ENCODE measurements around the gene HMGCS2. TPM values are rescaled to one million over a fixed set of nuclear protein-coding genes. Genes with fewer than 3 reads are reported as not detected.

Gene HMGCS2
- total and polyA plus RNA-seq, 10 donors, result 0.06 to 0.11 TPM; not detected in 8

GRCh38 chr1:119740896-119741780 lies 27.6 kb downstream of the HMGCS2 start:
- TF ChIP-seq CTCF (IDR thresholded peaks at IDR 0.05 in 8 of 11, conservative IDR thresholded peaks at IDR 0.05 in 3 of 11) (no peak), POLR2A (IDR thresholded peaks at IDR 0.05) (no peak), POLR2AphosphoS5 (IDR thresholded peaks at IDR 0.05) (no peak)
- Histone ChIP-seq H3K4me1 (peaks cover 0 to 13% (median 2%) of the 10 kb centered on the region in 6 donors), H3K9me3 (no peaks in the 10 kb centered on the region), H3K27me3 (replicated peaks in 1 of 7) (no peaks in the 10 kb centered on the region), H3K27ac (no peak overlapping the region), H3K36me3 (no peaks in the 10 kb centered on the region), H3K4me3 (no peak overlapping the region)
- WGBS, 5 donors, result 89 to 94% (median 91%) methylated on average over 10 to 13 of the region's 13 CpGs
- DNase-seq, result no peak
- intact Hi-C loops (cut with DNase I; ENCODE audit: low total_unique reads), result no loop called here

- no peak overlapping the region for H3K4me3 ChIP-seq
- TF ChIP-seq POLR2A (IDR thresholded peaks at IDR 0.05) (no peak), CTCF (IDR thresholded peaks at IDR 0.05 in 8 of 11, conservative IDR thresholded peaks at IDR 0.05 in 3 of 11) (no peak), POLR2AphosphoS5 (IDR thresholded peaks at IDR 0.05) (no peak)
- no peak for DNase-seq
- intact Hi-C loops (cut with DNase I; ENCODE audit: low total_unique reads), result no loop called here
- no peaks in the 10 kb centered on the region for H3K27me3 ChIP-seq (replicated peaks in 1 of 7)
- H3K9me3 ChIP-seq, result no peaks in the 10 kb centered on the region
- WGBS, 5 donors, result 85 to 100% (median 97%) methylated on average over 1 to 2 of the region's 2 CpGs
- H3K27ac ChIP-seq, result no peak overlapping the region
- peaks cover 0 to 3% (median 0%) of the 10 kb centered on the region in 6 donors for H3K36me3 ChIP-seq
- peaks cover 0 to 13% (median 2%) of the 10 kb centered on the region in 6 donors for H3K4me1 ChIP-seq
These were observed 28.4 kb downstream of the HMGCS2 start for GRCh38 chr1:119740261-119740660.

- DNase-seq, result no peak
- no peaks in the 10 kb centered on the region for H3K9me3 ChIP-seq
- intact Hi-C loops (cut with DNase I; ENCODE audit: low total_unique reads), result no loop called here
- TF ChIP-seq CTCF (IDR thresholded peaks at IDR 0.05 in 8 of 11, conservative IDR thresholded peaks at IDR 0.05 in 3 of 11) (no peak), POLR2A (IDR thresholded peaks at IDR 0.05) (no peak), POLR2AphosphoS5 (IDR thresholded peaks at IDR 0.05) (no peak)
- peaks cover 0 to 7% (median 0%) of the 10 kb centered on the region in 6 donors for H3K36me3 ChIP-seq
- H3K27me3 ChIP-seq (replicated peaks in 1 of 7), result no peaks in the 10 kb centered on the region
- peaks cover 0 to 13% (median 1%) of the 10 kb centered on the region in 6 donors for H3K4me1 ChIP-seq
- WGBS, 5 donors, result 87 to 92% (median 90%) methylated on average over 6 of the region's 6 CpGs
- H3K27ac ChIP-seq, result no peak overlapping the region
- H3K4me3 ChIP-seq, result no peak overlapping the region
These were observed 29.6 kb downstream of the HMGCS2 start for GRCh38 chr1:119739150-119739549.

- WGBS, 5 donors, result 83 to 90% (median 84%) methylated on average over 6 to 7 of the region's 7 CpGs
- no peak overlapping the region for H3K4me3 ChIP-seq
- no peaks in the 10 kb centered on the region for H3K9me3 ChIP-seq
- intact Hi-C loops (cut with DNase I; ENCODE audit: low total_unique reads), result no loop called here
- peaks cover 0 to 13% (median 0%) of the 10 kb centered on the region in 6 donors for H3K4me1 ChIP-seq
- no peak overlapping the region for H3K27ac ChIP-seq
- no peak for DNase-seq
- peaks cover 0 to 7% (median 0%) of the 10 kb centered on the region in 6 donors for H3K36me3 ChIP-seq
- H3K27me3 ChIP-seq (replicated peaks in 1 of 7), result no peaks in the 10 kb centered on the region
- TF ChIP-seq POLR2AphosphoS5 (IDR thresholded peaks at IDR 0.05) (no peak), CTCF (IDR thresholded peaks at IDR 0.05 in 8 of 11, conservative IDR thresholded peaks at IDR 0.05 in 3 of 11) (no peak), POLR2A (IDR thresholded peaks at IDR 0.05) (no peak)
These were observed 30.5 kb downstream of the HMGCS2 start for GRCh38 chr1:119738100-119738720.

All from spleen (tissue), 11 donors.